Iris pigment epithelial cell (primary cell): ENCODE measurements around the gene RFFL.

Source experiments
- DNase-seq: peaks from one replicate; pipeline ENCODE4 v3.0.0-alpha.2; 2011; ENCODE audit warnings: low read depth

Gene RFFL

DNA sequence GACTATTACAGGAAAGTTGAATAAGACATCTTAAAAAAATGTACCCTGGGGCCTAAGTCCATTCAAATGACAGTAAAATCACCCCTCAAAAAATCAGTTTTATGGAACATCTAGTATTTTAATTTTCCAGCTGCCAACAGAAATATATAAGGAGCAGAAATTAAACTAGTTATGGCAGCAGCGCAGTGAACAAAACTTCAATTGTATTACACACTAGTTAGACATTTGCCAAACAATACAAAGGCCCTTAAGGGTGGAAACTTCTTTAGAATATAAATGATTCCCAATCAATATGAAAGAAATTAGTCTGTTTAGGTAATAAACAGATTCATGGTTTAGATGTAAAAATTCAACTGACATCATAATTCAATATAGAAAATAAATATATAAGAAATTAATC lies 18.1 kb upstream of the RFFL start:
- no peak for DNase-seq

DNA sequence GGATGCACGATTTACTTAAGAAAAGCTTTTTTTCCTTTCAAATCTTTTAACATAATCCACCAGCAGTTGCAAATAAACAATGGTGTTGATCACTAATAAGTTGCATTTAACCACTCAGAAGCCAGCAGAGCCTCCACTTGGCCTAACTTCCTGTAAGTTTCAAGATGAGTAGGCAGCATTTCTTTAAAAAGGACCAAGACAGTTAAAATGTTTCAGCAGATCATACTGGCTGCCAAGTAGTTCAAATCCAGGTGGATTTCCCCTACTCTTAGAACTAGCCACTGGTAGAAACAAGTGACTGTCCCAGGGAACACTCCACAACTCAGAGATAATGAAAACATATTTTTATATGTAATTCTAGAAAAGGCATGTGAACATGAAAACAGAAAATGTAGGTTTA lies 17.0 kb upstream of the RFFL start:
- DNase-seq = peak; percentile 26

DNA sequence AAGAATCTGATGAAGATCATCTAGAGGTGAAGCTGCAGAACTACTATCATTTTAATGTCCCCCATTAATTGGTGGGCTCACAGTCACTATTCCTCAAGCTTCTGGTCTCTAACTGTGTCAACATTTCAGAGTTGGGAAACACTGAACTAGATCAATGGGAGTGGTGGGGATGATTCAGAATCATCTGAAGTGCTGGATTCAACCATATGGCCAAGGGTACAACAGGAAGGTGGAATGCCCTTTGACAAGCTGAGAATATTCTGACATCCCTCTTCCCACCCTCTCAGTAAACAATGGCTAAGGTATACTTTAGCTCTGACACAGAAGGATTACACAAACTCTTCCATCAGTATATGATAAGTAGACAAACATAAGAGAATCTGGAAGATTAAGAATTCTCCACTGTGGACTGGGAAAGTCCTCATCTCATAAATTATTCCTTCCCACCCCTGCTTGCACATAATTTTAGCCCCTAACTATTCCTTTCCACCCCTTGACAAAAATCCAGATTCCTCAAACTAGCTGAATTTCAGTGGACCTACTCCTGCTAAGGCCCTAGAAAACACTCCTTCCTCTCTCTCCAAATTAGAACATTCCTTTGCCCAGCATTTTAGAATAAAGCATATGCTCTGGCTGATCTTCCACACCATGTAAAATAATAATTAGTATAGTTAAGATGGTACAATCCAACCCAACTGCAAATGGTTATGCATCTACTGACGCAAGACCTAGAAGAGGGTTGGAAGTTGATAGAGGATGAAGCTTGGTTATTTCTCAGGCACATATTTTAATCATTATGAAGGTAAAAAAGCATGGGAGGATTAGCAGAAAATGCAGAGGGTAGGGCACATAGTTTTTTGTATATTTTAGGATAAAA lies 16.3 kb upstream of the RFFL start:
- peak; percentile 66 for DNase-seq

DNA sequence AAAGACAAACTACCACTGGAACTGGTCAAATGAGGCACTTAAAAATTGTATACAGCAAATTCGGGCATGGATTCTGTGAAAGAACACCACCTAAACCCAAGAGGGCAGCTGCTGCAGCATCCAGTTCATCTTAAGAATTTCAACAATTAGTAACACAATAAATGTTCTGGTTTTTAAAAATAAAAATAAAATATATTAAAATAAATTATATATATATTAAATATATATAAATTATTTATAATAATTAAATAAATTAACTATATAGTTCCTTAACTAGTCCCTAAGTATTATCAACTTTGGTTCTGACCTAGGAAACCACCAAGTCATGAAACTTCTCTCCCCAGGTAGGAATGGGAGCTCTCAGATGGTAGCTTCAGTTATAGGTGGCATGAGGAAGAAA lies 13.4 kb upstream of the RFFL start:
- DNase-seq = no peak

DNA sequence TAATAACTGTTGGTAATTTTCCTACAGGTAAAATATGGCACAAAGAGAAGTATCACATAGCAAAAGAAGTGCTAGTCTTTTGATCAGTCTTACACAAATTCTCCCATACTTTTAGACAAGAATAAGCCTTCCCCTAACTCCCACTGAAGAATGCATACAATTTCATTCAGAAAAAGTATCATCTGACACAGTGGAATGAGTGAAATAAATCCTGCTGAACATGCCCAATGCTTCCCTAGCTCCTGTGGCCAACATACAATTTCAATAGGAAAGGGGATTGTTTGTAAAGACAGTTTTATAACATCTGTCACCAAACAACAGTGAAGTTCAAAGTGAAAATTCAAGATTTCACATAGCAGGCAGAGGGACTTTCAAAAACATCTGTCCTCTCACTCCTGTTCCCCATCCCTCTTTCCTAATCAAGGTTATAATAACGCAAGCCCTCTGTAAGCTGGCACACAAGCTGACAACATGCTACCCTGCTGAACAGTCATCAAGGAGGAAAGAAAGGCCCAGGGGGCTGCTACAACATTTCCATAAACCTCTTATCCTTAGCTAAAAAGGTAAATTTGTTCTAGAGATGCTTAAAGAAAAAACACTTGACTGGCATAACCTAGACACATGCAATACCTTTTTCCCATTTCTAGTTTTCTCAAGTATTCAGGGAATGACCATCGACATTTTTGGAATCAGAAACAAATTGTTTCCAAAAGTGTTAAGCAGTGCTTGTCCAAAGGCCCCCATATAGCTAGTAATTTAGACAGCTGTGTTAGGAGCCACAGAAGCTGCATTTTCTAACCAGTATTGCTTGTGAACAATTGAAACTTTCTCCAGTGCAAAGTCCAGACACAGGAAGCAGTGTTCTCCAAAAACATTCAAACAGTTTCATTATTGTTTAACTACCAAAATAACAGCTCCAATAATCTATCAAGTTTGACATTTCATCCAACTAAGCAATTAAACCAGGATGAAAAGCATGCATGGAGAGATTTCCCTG lies 11.5 kb upstream of the RFFL start:
- DNase-seq = no peak

GRCh38 chr17:35073991-35074627 lies 10.6 kb upstream of the RFFL start:
- no peak for DNase-seq

GRCh38 chr17:35073183-35073790 lies 9.8 kb upstream of the RFFL start:
- no peak for DNase-seq

DNA sequence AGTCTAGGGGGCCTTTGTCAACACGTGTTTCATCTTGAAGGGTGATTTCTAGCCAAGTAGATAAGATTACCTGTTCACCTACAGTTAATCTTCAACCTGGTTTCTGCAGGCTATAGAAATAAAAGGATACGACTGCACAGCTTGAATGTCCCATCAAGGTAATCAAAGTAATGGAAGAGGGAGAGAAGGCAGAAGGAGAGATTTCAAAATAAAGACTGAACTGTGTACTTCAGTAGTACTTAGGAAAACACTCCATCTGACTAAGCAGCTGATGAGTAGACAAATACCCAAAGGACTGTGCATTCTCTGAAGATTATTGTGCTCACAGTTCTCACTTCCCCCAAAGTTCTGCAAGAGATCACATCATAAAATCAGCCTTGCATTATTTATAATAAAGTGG lies 5.8 kb upstream of the RFFL start:
- DNase-seq = peak; percentile 79

DNA sequence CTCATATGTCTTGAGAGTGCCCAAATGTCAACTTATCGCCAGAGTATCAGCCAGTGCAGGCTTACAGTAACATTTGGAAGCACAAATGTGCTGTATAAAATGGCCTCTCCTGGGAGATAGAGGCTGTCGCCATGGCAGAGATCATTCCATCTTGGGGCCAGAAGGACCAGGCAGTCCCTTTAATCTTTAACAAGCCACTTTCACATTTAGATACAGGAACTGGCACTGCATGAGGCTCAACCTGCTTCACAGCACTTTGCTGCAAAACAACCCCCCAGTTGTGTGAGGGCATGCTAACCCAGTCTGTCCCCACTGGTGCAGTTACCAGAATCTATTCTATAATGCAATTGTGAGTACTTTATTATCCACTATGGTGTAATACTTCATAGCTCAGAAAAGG lies 4.7 kb upstream of the RFFL start:
- DNase-seq = no peak

DNA sequence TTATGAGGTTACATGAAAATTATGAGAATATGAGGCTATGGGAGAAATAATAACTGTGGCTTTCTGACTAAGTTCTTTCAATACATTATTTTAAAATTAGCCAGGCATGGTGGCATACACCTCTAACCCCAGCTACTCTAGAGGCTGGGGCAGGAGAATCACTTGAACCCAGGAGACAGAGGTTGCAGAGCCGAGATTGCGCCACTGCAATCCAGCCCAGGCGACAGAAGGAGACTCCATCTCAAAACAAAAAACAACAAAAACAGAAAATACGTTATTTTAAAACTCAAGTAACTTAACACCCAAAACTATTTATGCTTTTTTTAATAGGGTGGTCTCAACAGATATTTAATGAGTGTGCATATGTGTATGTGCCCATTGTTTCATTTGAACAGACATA lies 2.4 kb upstream of the RFFL start:
- no peak for DNase-seq

GRCh38 chr17:35064516-35065215 lies 1.2 kb upstream of the RFFL start:
- DNase-seq = no peak

DNA sequence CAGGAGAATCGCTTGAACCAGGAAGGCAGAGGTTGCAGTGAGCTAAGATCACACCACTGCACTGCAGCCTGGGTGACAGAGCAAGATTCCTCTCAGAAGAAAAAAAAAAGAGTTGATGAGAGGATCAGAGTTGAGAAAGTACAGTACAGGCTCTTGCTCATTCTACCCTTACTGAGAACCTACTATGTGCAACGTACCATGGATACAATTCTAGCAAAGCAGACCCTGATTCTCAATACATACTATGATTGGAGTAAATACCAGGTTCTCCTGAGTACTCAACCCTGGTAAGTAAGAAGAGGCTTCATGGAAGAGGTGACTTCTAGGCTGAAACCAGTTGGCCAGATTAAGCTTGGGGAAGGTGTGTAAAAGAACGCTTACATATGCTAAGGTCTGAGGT lies 1.2 kb downstream of the RFFL start:
- no peak for DNase-seq

GRCh38 chr17:35057332-35057915 lies 6.1 kb downstream of the RFFL start:
- no peak for DNase-seq

DNA sequence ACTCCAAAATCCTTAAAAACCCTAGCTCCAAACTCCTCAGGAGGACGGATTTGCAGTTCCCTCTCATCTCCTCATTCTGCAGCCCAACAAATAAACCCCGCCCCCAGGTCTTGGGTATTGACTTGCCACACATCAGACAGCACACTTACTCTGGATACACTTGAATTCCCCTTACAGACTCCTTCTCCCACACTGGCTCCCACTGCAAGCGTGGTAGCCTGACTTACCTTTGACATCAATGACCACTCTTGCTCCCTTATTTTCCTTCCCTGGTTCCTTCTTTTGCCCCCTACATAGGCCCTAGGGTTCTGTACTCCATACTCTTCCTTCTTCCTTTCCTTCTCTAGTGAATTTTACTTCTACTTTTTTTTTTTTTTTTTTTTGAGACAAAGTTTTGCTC lies 7.5 kb downstream of the RFFL start:
- peak; percentile 14 for DNase-seq

DNA sequence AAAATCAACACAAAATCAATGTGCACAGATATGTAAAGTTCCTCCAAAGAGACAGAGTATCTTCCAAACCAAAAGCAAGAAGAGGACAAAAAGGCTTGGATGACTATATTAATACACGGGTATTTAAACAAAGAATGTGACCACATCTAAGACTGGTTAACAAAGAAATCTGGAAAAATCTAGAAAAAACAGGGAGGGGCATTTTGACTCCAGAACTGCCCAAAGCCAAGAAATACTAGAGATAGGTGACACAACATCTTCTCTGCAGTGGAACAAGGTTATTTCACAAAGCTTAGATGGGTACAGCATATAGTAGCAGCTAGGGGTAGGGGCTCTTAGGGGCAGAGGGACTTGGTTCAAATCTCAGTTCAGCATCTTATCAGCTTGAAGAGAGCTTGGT lies 10.3 kb downstream of the RFFL start:
- DNase-seq = no peak

DNA sequence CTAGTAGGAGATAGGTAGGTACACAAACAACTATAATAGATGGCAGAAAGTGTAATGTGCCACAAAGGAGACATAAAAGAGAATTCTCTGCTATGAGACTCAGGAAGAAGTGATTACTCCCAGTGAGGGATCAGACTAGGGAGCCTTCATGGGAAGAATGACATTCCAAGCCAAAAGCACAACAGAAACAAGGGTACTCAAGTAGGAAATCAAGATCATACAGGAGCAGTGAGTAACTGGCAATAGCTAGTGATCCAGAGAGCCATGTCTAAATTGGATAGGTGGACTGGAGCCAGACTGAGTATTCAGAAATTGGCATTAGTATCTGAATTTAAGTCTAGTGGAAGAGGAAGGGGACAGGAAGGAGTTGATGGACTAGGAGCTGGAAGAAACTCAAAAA lies 10.7 kb downstream of the RFFL start:
- peak; percentile 12 for DNase-seq

GRCh38 chr17:35052241-35052610 lies 11.3 kb downstream of the RFFL start:
- DNase-seq = peak; percentile 73

DNA sequence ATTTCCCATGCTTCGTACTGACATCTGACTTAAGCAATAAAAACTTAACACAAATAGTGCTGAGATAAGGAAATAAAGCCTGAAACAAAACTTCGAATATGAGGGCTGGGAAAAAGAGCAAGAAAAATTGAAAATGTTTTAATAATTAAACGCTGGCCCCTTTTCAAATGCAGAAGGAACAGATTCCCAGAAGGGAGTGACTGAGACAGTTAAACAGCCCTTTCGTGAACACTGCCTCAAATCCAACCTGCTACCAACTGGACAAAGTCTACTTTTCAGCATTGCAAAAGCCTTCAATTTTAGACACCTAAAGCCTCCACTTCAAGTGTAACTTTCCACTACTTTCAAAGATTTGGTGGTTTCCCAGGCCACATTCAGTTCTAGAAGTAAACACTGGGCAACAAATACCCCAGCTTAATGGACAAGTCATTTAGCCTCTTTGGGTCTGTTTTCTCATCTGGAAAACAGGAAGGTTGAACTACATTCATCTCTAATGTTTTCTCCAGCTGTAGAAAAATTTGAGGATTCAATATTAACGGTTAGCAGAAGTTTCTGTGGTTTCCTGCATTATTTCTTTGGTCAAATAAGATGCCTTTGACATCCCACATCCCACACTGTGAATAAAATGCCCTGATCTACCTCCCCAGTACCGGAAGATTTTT lies 11.8 kb downstream of the RFFL start:
- peak; percentile 64 for DNase-seq

DNA sequence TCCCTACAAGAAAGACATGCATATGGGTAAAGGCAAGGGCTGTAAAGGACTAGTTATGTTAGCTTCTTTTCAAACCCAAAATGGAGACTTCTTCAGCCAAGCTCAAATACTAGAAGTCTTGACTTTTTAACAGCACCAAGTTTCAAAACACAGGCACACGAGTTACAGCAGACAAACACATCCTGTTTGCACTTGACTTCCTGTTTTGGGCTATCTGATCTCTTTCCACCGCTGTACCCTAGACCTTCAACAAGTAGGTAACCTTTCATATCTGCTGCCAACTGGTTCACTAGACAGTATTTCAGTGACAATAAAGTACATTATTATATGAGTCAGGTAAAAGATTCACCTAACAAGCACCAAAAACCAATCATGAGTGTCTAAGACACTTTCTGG lies 12.3 kb downstream of the RFFL start:
- DNase-seq = peak; percentile 47

GRCh38 chr17:35050170-35050569 lies 13.3 kb downstream of the RFFL start:
- no peak for DNase-seq
